H9 (cell line): ENCODE results near the gene CBFA2T2. TPM values are rescaled to one million over a fixed set of nuclear protein-coding genes. Genes with fewer than 3 reads are reported as not detected.

Experiments used
- DNase-seq: peaks from one replicate; pipeline ENCODE4 v3.0.0-alpha.2; 2017
- H2AFZ ChIP-seq: one replicate; pipeline ENCODE4 v1.6.1; 2013; ENCODE audit warnings: mild to moderate bottlenecking, low read length, control low read depth, moderate library complexity
- H2AK5ac ChIP-seq: 2 replicates; pipeline ENCODE4 v1.6.1; 2013; ENCODE audit warnings: low read length, control low read depth, mixed read lengths; ENCODE audit not compliant: insufficient read length
- H2BK120ac ChIP-seq: one replicate; pipeline ENCODE4 v1.6.1; 2013; ENCODE audit warnings: low read depth, mild to moderate bottlenecking, low read length, control low read depth, inconsistent platforms; ENCODE audit not compliant: poor library complexity, severe bottlenecking
- H2BK12ac ChIP-seq: 2 replicates; pipeline ENCODE4 v1.6.1; 2013; ENCODE audit warnings: low read length, control low read depth, mixed read lengths, low read depth; ENCODE audit not compliant: insufficient read length
- H2BK15ac ChIP-seq: 2 replicates; pipeline ENCODE4 v1.6.1; 2013; ENCODE audit warnings: low read depth, low read length, control low read depth
- H2BK20ac ChIP-seq: one replicate; pipeline ENCODE4 v1.6.1; 2013; ENCODE audit warnings: low read depth, mild to moderate bottlenecking, low read length, control low read depth, inconsistent platforms; ENCODE audit not compliant: poor library complexity, severe bottlenecking
- H2BK5ac ChIP-seq: 2 replicates; pipeline ENCODE4 v1.6.1; 2013; ENCODE audit warnings: low read length, control low read depth, mixed read lengths; ENCODE audit not compliant: insufficient read length
- H3K14ac ChIP-seq: 2 replicates; pipeline ENCODE4 v1.6.1; 2013; ENCODE audit warnings: low read length, control low read depth; ENCODE audit not compliant: insufficient read depth
- H3K18ac ChIP-seq: 2 replicates; pipeline ENCODE4 v1.6.1; 2013; ENCODE audit warnings: low read depth, mild to moderate bottlenecking, mixed read lengths, low read length, control low read depth; ENCODE audit not compliant: insufficient read length
- H3K23ac ChIP-seq: 2 replicates; pipeline ENCODE4 v1.6.1; 2013; ENCODE audit warnings: low read length, control low read depth, mixed read lengths, low read depth; ENCODE audit not compliant: insufficient read length
- H3K23me2 ChIP-seq: 2 replicates; pipeline ENCODE4 v1.6.1; 2013; ENCODE audit warnings: low read depth, mild to moderate bottlenecking, mixed read lengths, low read length, control low read depth; ENCODE audit not compliant: insufficient read length, poor library complexity, severe bottlenecking
- H3K27ac ChIP-seq: 2 replicates; pipeline ENCODE4 v1.5.1; 2013; ENCODE audit warnings: low read length, control low read depth, mixed read lengths, low read depth; ENCODE audit not compliant: insufficient read length
- H3K27me3 ChIP-seq: 2 replicates; pipeline ENCODE4 v1.6.1; 2013; ENCODE audit warnings: low read length, control low read depth, inconsistent platforms; ENCODE audit not compliant: insufficient read depth
- H3K4ac ChIP-seq: 2 replicates; pipeline ENCODE4 v1.6.1; 2013; ENCODE audit warnings: low read depth, mild to moderate bottlenecking, control low read depth, inconsistent platforms, low read length, moderate library complexity
- H3K4me1 ChIP-seq: 2 replicates; pipeline ENCODE4 v1.6.1; 2013; ENCODE audit warnings: low read length, control low read depth, inconsistent platforms; ENCODE audit not compliant: insufficient read depth
- H3K4me2 ChIP-seq: 2 replicates; pipeline ENCODE4 v1.6.1; 2013; ENCODE audit warnings: low read length, control low read depth, mixed read lengths; ENCODE audit not compliant: insufficient read length, insufficient read depth
- H3K56ac ChIP-seq: 2 replicates; pipeline ENCODE4 v1.6.1; 2013; ENCODE audit warnings: low read depth, mild to moderate bottlenecking, mixed read lengths, low read length, control low read depth; ENCODE audit not compliant: insufficient read length
- H3K79me1 ChIP-seq: 2 replicates; pipeline ENCODE4 v1.6.1; 2013; ENCODE audit warnings: low read depth, mild to moderate bottlenecking, moderate library complexity, low read length, control low read depth, inconsistent platforms; ENCODE audit not compliant: insufficient read depth, poor library complexity, severe bottlenecking
- H3K79me2 ChIP-seq: 2 replicates; pipeline ENCODE4 v1.6.1; 2013; ENCODE audit warnings: low read length, control low read depth, inconsistent platforms; ENCODE audit not compliant: insufficient read depth
- H3K9ac ChIP-seq: 2 replicates; pipeline ENCODE4 v1.6.1; 2013; ENCODE audit warnings: low read length, control low read depth, mixed read lengths; ENCODE audit not compliant: insufficient read length; ENCODE audit errors: extremely low read depth
- H3K9me3 ChIP-seq: one replicate; pipeline ENCODE4 v1.6.1; 2013; ENCODE audit warnings: low read depth, low read length, inconsistent platforms; ENCODE audit not compliant: control insufficient read depth
- H3T11ph ChIP-seq: one replicate; pipeline ENCODE4 v1.6.1; 2013; ENCODE audit warnings: mild to moderate bottlenecking, low read length, control low read depth, inconsistent platforms
- H4K20me1 ChIP-seq: one replicate; pipeline ENCODE4 v1.6.1; 2013; ENCODE audit not compliant: control insufficient read depth, insufficient read length, insufficient read depth
- H4K5ac ChIP-seq: 2 replicates; pipeline ENCODE4 v1.6.1; 2013; ENCODE audit warnings: low read depth, mild to moderate bottlenecking, mixed read lengths, low read length, control low read depth; ENCODE audit not compliant: insufficient read length
- H4K8ac ChIP-seq: replicated peaks from 2 replicates; pipeline ENCODE4 v1.6.1; 2013; ENCODE audit warnings: low read length, control low read depth, mixed read lengths, low read depth; ENCODE audit not compliant: insufficient read length
- H4K91ac ChIP-seq: 2 replicates; pipeline ENCODE4 v1.6.1; 2013; ENCODE audit warnings: low read depth, mild to moderate bottlenecking, moderate library complexity, mixed read lengths, low read length, control low read depth; ENCODE audit not compliant: insufficient read length
- H3K27ac Mint-ChIP-seq, 3 experiments: 2 replicates in 2 of 3; 3 replicates in 1 of 3; pipeline ENCODE4 v1.8.0; 2020 to 2021; ENCODE audit warnings: mixed read lengths in 3 of 3, mild to moderate bottlenecking in 1 of 3, moderate library complexity in 1 of 3
- H3K27me3 Mint-ChIP-seq: 2 replicates; pipeline ENCODE4 v1.8.0; 2021; ENCODE audit warnings: low read depth, mild to moderate bottlenecking, moderate library complexity, mixed read lengths
- H3K36me3 Mint-ChIP-seq, 3 experiments: 2 replicates in 2 of 3; 3 replicates in 1 of 3; pipeline ENCODE4 v1.8.0; 2020 to 2021; ENCODE audit warnings: low read depth in 3 of 3, mixed read lengths in 3 of 3; ENCODE audit not compliant: insufficient read depth in 1 of 3
- H3K4me1 Mint-ChIP-seq, 2 experiments: 2 replicates each; pipeline ENCODE4 v1.8.0; 2020; ENCODE audit warnings: mixed read lengths in 2 of 2
- H3K4me3 Mint-ChIP-seq, 2 experiments: 2 replicates in 1 of 2; 3 replicates in 1 of 2; pipeline ENCODE4 v1.8.0; 2020 to 2021; ENCODE audit warnings: mild to moderate bottlenecking in 2 of 2, mixed read lengths in 2 of 2, moderate library complexity in 1 of 2
- H3K9me3 Mint-ChIP-seq, 2 experiments: 2 replicates in 1 of 2; 3 replicates in 1 of 2; pipeline ENCODE4 v1.8.0; 2020; ENCODE audit warnings: mild to moderate bottlenecking in 2 of 2, mixed read lengths in 2 of 2, moderate library complexity in 1 of 2
- CTCF ChIP-seq: fragments of 200-600 bp; sonication (generic); conservative IDR thresholded peaks from 3 replicates; pipeline ENCODE4 v1.8.0; 2021; ENCODE audit warnings: antibody characterized with exemption, mild to moderate bottlenecking
- WGBS: extraction: QIAGEN DNeasy Blood & Tissue Kit; methylation state at CpG from one replicate; pipeline ENCODE4 v1.1.7; 2013; ENCODE audit warnings: missing lambda C conversion rate, low lambda C conversion rate, mixed read lengths; ENCODE audit not compliant: insufficient read length; ENCODE audit errors: extremely low coverage; 5-methylcytosine and 5-hydroxymethylcytosine counted together
- total RNA-seq: library from RNA; stranded (reverse); gene quantifications from 2 replicates; pipeline ENCODE4 v1.2.1, GENCODE V29; 2021

CBFA2T2 gene
- total RNA-seq, 1 experiment from 2014 or later: 11.2 TPM

- no peak within 1 kb of the TSS for H3K4ac ChIP-seq
- no peaks in the 10 kb centered on the region; the same call in 1 of the 2 replicates for H3K4me1 ChIP-seq
- H3K4me3 Mint-ChIP-seq: peak within 1 kb of the TSS; percentile 81
- DNase-seq: no peak
- no peak within 1 kb of the TSS for H4K8ac ChIP-seq
- peaks cover 14% of the 10 kb centered on the region for H3K23me2 ChIP-seq
- H4K20me1 ChIP-seq: no peaks in the 10 kb centered on the region
- no CpG with 5 or more reads among the region's 10 CpGs for WGBS
- peak within 1 kb of the TSS in 1 of 3 experiments; percentile 70; a peak in 1 of 7 replicates for H3K27ac Mint-ChIP-seq
- peak within 1 kb of the TSS; percentile 78 for H3K4me2 ChIP-seq
- H3K79me2 ChIP-seq: no peaks in the 10 kb centered on the region
- no peaks in the 10 kb centered on the region for H3K9me3 ChIP-seq
- no peak within 1 kb of the TSS for H2BK5ac ChIP-seq
- H3K18ac ChIP-seq: no peak within 1 kb of the TSS
- H3K56ac ChIP-seq: no peak within 1 kb of the TSS
- H4K5ac ChIP-seq: no peak within 1 kb of the TSS
- no peak within 1 kb of the TSS for H3K23ac ChIP-seq
- no peak within 1 kb of the TSS for H3K14ac ChIP-seq
- no peak within 1 kb of the TSS for H2BK12ac ChIP-seq
- H2AFZ ChIP-seq: no peak within 1 kb of the TSS
- no peak within 1 kb of the TSS for H2BK20ac ChIP-seq
- H2AK5ac ChIP-seq: no peak within 1 kb of the TSS
- no peak within 1 kb of the TSS for H3T11ph ChIP-seq
- H4K91ac ChIP-seq: no peak within 1 kb of the TSS
- H3K36me3 Mint-ChIP-seq: peaks cover 4 to 45% (median 8%) of the 10 kb centered on the region in 3 experiments; a peak in 6 of 7 replicates
- H3K27me3 ChIP-seq: no peaks in the 10 kb centered on the region
- peak within 1 kb of the TSS; percentile 58 for H3K9ac ChIP-seq
- H2BK15ac ChIP-seq: no peak within 1 kb of the TSS
- H3K27ac ChIP-seq: no peak within 1 kb of the TSS
- H2BK120ac ChIP-seq: no peak within 1 kb of the TSS
- no peaks in the 10 kb centered on the region for H3K79me1 ChIP-seq
- TF ChIP-seq CTCF: no peak
- peaks cover 4% of the 10 kb centered on the region; the same call in 1 of the 2 replicates for H3K27me3 Mint-ChIP-seq
- peaks cover 29 to 32% of the 10 kb centered on the region in 2 experiments for H3K4me1 Mint-ChIP-seq
- H3K9me3 Mint-ChIP-seq: no peaks in the 10 kb centered on the region
Measured at GRCh38 chr20:33662172-33662571, 172.3 kb downstream of the CBFA2T2 start, which contains the start of gene C20orf144. Gene C20orf144 (plus strand): TSS chr20:33662327. CDS start chr20:33662346, 19 bp downstream.
